SK-N-SH treated with all-trans-retinoic acid at 6 μM for 48 hours (cell line): ENCODE measurements around the gene LHFPL3.

Experiments used
- ARNTL ChIP-seq: fragments of 450-650 bp; formaldehyde crosslinking; IDR thresholded peaks from 2 replicates; pipeline ENCODE4 v1.5.0; 2020; ENCODE audit warnings: low read depth, mild to moderate bottlenecking, moderate library complexity, borderline replicate concordance
- ESRRG ChIP-seq: fragments of 250-450 bp; sonication (Bioruptor Pico); IDR thresholded peaks from 2 replicates; pipeline ENCODE4 v1.6.1; 2021; ENCODE audit warnings: mild to moderate bottlenecking
- GLIS3 ChIP-seq: fragments of 250-450 bp; sonication (Bioruptor Pico); IDR thresholded peaks from 2 replicates; pipeline ENCODE4 v1.5.0; 2020; ENCODE audit warnings: mild to moderate bottlenecking, moderate library complexity
- ISL1 ChIP-seq: fragments of 250-450 bp; sonication (Bioruptor Pico); IDR thresholded peaks from 2 replicates; pipeline ENCODE4 v2.1.2; 2022; ENCODE audit warnings: mild to moderate bottlenecking, moderate library complexity
- OSR1 ChIP-seq: fragments of 250-450 bp; sonication (Bioruptor Pico); IDR thresholded peaks from 2 replicates; pipeline ENCODE4 v1.8.0; 2022; ENCODE audit warnings: moderate library complexity, mild to moderate bottlenecking, inconsistent platforms
- RARB ChIP-seq: fragments of 250-450 bp; sonication (Bioruptor Pico); IDR thresholded peaks from 2 replicates; pipeline ENCODE4 v1.8.0; 2021; ENCODE audit warnings: mild to moderate bottlenecking, moderate library complexity
- TOX ChIP-seq: fragments of 250-450 bp; sonication (Bioruptor Pico); IDR thresholded peaks from 2 replicates; pipeline ENCODE4 v1.8.0; 2021; ENCODE audit warnings: mild to moderate bottlenecking, moderate library complexity, borderline replicate concordance
- ZC3H10 ChIP-seq: fragments of 250-450 bp; sonication (Bioruptor Pico); IDR thresholded peaks from 2 replicates; pipeline ENCODE4 v1.5.1; 2021; ENCODE audit warnings: mild to moderate bottlenecking, moderate library complexity
- ZFP3 ChIP-seq: fragments of 250-450 bp; sonication (Bioruptor Pico); IDR thresholded peaks from 2 replicates; pipeline ENCODE4 v1.5.0; 2020; ENCODE audit warnings: mild to moderate bottlenecking, moderate library complexity
- ZFP30 ChIP-seq: fragments of 450-650 bp; formaldehyde crosslinking; IDR thresholded peaks from 2 replicates; pipeline ENCODE4 v1.5.0; 2022; ENCODE audit warnings: mild to moderate bottlenecking, moderate library complexity
- TF ChIP-seq, protein P1 (sequence below): fragments of 250-450 bp; sonication (Bioruptor Pico); IDR thresholded peaks from 2 replicates; pipeline ENCODE4 v1.8.0; 2020; ENCODE audit warnings: mild to moderate bottlenecking, moderate library complexity, borderline replicate concordance
- TF ChIP-seq, protein P2 (sequence below): fragments of 250-450 bp; sonication (Bioruptor Pico); IDR thresholded peaks from 2 replicates; pipeline ENCODE4 v1.8.0; 2021; ENCODE audit warnings: low read depth, mild to moderate bottlenecking, moderate library complexity, borderline replicate concordance

DNA sequence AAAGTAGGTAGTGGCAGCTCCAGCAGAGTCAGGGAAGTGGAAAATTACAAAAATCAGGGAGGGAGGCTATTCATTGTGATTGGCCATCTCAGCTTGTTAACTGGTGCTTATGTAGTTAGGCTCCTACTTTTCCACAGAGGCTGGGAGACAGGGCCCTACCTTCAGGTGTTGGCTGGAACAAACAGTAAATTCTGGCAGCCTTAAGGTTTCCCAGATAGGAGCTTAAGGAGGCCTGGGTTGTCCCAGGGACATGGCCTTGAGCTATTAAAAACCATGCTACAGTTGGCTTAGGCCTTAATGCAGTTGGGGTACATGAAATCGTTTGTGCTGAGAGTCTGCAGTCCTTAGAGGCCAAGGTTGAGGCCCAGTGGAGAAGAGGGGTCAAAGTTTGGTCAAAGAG lies 324.5 kb downstream of the LHFPL3 start:
- TF ChIP-seq ZFP3 (no peak), ISL1 (CRISPR knock-in tag) (no peak), GLIS3 (no peak), TOX (no peak), ZFP30 (CRISPR knock-in tag) (no peak), ARNTL (no peak), ESRRG (CRISPR knock-in tag) (no peak), OSR1 (CRISPR knock-in tag) (no peak), RARB (CRISPR knock-in tag) (no peak), ZC3H10 (CRISPR knock-in tag) (no peak)
- TF ChIP-seq, protein P1, sequence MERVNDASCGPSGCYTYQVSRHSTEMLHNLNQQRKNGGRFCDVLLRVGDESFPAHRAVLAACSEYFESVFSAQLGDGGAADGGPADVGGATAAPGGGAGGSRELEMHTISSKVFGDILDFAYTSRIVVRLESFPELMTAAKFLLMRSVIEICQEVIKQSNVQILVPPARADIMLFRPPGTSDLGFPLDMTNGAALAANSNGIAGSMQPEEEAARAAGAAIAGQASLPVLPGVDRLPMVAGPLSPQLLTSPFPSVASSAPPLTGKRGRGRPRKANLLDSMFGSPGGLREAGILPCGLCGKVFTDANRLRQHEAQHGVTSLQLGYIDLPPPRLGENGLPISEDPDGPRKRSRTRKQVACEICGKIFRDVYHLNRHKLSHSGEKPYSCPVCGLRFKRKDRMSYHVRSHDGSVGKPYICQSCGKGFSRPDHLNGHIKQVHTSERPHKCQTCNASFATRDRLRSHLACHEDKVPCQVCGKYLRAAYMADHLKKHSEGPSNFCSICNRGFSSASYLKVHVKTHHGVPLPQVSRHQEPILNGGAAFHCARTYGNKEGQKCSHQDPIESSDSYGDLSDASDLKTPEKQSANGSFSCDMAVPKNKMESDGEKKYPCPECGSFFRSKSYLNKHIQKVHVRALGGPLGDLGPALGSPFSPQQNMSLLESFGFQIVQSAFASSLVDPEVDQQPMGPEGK: no peak
- TF ChIP-seq, protein P2, sequence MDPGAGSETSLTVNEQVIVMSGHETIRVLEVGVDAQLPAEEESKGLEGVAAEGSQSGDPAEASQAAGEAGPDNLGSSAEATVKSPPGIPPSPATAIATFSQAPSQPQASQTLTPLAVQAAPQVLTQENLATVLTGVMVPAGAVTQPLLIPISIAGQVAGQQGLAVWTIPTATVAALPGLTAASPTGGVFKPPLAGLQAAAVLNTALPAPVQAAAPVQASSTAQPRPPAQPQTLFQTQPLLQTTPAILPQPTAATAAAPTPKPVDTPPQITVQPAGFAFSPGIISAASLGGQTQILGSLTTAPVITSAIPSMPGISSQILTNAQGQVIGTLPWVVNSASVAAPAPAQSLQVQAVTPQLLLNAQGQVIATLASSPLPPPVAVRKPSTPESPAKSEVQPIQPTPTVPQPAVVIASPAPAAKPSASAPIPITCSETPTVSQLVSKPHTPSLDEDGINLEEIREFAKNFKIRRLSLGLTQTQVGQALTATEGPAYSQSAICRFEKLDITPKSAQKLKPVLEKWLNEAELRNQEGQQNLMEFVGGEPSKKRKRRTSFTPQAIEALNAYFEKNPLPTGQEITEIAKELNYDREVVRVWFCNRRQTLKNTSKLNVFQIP: no peak
